Subcutaneous abdominal adipose tissue (tissue), 5 donors: ENCODE measurements around the gene PROSER3.

Experiments used
- H3K27ac ChIP-seq: one replicate; pipeline ENCODE4 v1.7.0; 2013; ENCODE audit warnings: low read depth, mild to moderate bottlenecking, inconsistent platforms, low read length, moderate library complexity
- H3K27me3 ChIP-seq, 5 donors: one replicate each; pipeline ENCODE4 v1.7.0; 2013; ENCODE audit warnings: low read length in 5 of 5, inconsistent platforms in 1 of 5; ENCODE audit not compliant: control insufficient read depth in 5 of 5, insufficient read depth in 4 of 5
- H3K36me3 ChIP-seq, 5 donors: one replicate each; pipeline ENCODE4 v1.7.0; 2013; ENCODE audit warnings: low read length in 5 of 5; ENCODE audit not compliant: control insufficient read depth in 5 of 5, insufficient read depth in 5 of 5
- H3K4me1 ChIP-seq, 5 donors: one replicate each; pipeline ENCODE4 v1.7.0; 2013; ENCODE audit warnings: low read length in 5 of 5, mild to moderate bottlenecking in 3 of 5, moderate library complexity in 1 of 5; ENCODE audit not compliant: control insufficient read depth in 5 of 5, insufficient read depth in 5 of 5
- H3K4me3 ChIP-seq, 5 donors: one replicate each; pipeline ENCODE4 v1.7.0; 2013; ENCODE audit warnings: low read length in 5 of 5, low read depth in 1 of 5
- H3K9ac ChIP-seq, 5 donors: one replicate each; pipeline ENCODE4 v1.7.0; 2013; ENCODE audit warnings: low read length in 5 of 5, mild to moderate bottlenecking in 4 of 5, moderate library complexity in 3 of 5
- H3K9me3 ChIP-seq, 5 donors: one replicate each; pipeline ENCODE4 v1.7.0; 2013; ENCODE audit warnings: low read length in 5 of 5; ENCODE audit not compliant: control insufficient read depth in 5 of 5
- donor health status: healthy.
- donor health status: healthy.
- donor health status: healthy.
- donor health status: healthy.
- donor health status: healthy.

Gene PROSER3

GRCh38 chr19:35775298-35776101 is 17.5 kb downstream of the PROSER3 start, which contains the start of gene ARHGAP33:
ARHGAP33 (plus strand) TSS chr19:35775564; CDS start chr19:35775659, 95 bp downstream.
- Histone ChIP-seq H3K36me3 (peaks cover 0 to 19% (median 6%) of the 10 kb centered on the region in 5 donors), H3K9me3 (no peaks in the 10 kb centered on the region), H3K27me3 (no peaks in the 10 kb centered on the region), H3K27ac (no peak within 1 kb of the TSS), H3K9ac (peak within 1 kb of the TSS in 3 of 5 donors; percentile 34 to 52 (median 39)), H3K4me3 (peak within 1 kb of the TSS; percentile 67 to 77 (median 72)), H3K4me1 (peaks cover 5 to 18% (median 10%) of the 10 kb centered on the region in 5 donors)

- peak overlapping the region in 1 of 5 donors; percentile 52 for H3K9ac ChIP-seq
- peaks cover 5 to 18% (median 10%) of the 10 kb centered on the region in 5 donors for H3K4me1 ChIP-seq
- H3K36me3 ChIP-seq = peaks cover 0 to 25% (median 9%) of the 10 kb centered on the region in 5 donors
- H3K27ac ChIP-seq = no peak overlapping the region
- H3K4me3 ChIP-seq = peak overlapping the region in 4 of 5 donors; percentile 25 to 77 (median 68)
- H3K9me3 ChIP-seq = no peaks in the 10 kb centered on the region
- H3K27me3 ChIP-seq = no peaks in the 10 kb centered on the region
Observed at GRCh38 chr19:35776102-35776788, 18.3 kb downstream of the PROSER3 start.

DNA sequence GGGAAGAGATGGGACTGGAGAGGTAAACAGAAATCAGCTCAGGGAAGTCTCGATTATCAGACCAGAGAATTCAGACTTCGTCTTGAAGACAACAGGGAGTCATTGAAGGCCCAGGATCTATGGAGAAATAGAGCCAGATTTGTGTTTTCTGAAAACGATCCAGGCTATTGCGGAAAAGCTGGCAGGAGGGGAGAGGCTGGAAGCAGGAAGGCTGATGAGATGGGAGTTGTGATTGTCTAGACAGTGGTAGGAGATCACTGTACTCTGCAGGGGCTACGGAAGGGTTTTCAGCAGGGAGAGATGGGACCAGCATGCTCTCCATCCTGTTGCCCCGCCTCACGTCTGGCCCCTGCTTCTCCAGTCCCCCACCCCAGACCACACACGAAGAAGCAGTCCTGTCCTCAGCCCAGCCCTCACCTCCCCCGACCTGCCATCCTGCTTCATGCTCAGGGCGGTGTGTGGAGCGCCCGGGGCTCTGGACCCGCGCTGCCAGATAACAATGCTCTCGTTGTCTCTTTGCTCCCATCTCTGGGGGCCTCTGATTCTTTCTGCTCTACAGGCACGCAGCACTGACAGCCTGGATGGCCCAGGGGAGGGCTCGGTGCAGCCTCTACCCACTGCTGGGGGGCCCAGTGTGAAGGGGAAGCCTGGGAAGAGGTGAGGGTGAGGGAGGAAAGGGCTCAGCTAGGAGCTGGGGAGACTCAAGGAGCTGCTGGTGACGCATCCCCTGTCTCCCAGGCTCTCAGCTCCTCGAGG is 19.3 kb downstream of the PROSER3 start:
- H3K4me1 ChIP-seq = peaks cover 5 to 18% (median 10%) of the 10 kb centered on the region in 5 donors
- no peak overlapping the region for H3K4me3 ChIP-seq
- no peaks in the 10 kb centered on the region for H3K27me3 ChIP-seq
- peaks cover 0 to 35% (median 14%) of the 10 kb centered on the region in 5 donors for H3K36me3 ChIP-seq
- no peak overlapping the region for H3K27ac ChIP-seq
- no peaks in the 10 kb centered on the region for H3K9me3 ChIP-seq
- no peak overlapping the region for H3K9ac ChIP-seq

DNA sequence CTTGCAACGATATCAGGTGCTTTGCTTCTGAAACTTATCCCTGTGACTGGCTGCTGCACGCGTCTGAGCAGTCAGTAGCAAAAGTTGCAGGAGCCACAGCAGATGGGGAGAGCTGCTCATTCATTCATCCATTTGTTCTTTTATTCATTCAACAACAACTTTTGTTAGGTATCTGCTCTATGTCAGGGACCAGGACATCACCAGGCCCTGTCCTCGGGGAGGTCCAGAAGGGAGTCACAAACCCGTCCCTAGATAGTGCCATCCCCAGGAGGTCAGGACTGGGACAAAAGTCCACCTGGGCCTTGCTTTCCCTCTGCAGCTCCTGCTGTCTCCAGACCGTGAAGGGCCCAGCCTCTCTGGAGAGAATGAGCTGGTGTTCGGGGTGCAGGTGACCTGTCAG is 20.0 kb downstream of the PROSER3 start:
- Histone ChIP-seq H3K9me3 (no peaks in the 10 kb centered on the region), H3K27ac (no peak overlapping the region), H3K4me1 (peaks cover 5 to 18% (median 10%) of the 10 kb centered on the region in 5 donors), H3K9ac (no peak overlapping the region), H3K4me3 (no peak overlapping the region), H3K36me3 (peaks cover 0 to 42% (median 21%) of the 10 kb centered on the region in 5 donors), H3K27me3 (no peaks in the 10 kb centered on the region)

DNA sequence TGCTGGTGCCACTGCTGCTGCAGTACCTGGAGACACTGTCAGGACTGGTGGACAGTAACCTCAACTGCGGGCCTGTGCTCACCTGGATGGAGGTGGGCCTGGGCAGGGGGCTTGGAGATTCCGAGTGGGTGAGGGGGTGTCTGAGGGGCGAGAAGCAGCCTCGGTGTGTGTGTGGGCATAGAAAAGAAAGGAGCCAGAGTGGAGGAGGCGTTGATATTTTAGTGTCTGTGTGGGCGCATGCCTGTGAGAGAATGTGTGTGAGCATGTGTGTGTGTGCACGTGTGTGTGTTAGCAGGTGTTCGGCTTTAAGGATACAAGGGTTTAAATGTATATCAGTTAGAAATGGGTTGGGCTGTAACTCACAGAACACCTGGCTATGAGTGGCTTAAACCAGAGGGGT is 21.1 kb downstream of the PROSER3 start:
- H3K4me1 ChIP-seq = peaks cover 5 to 18% (median 10%) of the 10 kb centered on the region in 5 donors
- no peaks in the 10 kb centered on the region for H3K9me3 ChIP-seq
- H3K27ac ChIP-seq = no peak overlapping the region
- no peak overlapping the region for H3K4me3 ChIP-seq
- H3K27me3 ChIP-seq = no peaks in the 10 kb centered on the region
- H3K36me3 ChIP-seq = peaks cover 0 to 44% (median 21%) of the 10 kb centered on the region in 5 donors
- no peak overlapping the region for H3K9ac ChIP-seq

DNA sequence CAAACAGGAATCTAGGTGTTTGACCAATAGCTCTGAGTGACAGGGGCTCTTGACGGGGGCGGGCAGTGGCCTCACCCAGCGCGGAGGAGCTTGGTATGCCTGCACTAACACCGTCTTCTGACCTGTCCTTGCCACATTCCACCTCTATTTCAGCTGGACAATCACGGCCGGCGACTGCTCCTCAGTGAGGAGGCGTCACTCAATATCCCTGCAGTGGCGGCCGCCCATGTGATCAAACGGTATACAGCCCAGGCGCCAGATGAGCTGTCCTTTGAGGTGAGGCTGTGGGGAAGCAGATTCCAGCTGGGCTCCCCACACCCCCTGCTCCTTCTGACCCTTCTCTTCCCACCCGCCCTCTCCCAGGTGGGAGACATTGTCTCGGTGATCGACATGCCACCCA is 22.1 kb downstream of the PROSER3 start:
- no peaks in the 10 kb centered on the region for H3K27me3 ChIP-seq
- no peak overlapping the region for H3K27ac ChIP-seq

DNA sequence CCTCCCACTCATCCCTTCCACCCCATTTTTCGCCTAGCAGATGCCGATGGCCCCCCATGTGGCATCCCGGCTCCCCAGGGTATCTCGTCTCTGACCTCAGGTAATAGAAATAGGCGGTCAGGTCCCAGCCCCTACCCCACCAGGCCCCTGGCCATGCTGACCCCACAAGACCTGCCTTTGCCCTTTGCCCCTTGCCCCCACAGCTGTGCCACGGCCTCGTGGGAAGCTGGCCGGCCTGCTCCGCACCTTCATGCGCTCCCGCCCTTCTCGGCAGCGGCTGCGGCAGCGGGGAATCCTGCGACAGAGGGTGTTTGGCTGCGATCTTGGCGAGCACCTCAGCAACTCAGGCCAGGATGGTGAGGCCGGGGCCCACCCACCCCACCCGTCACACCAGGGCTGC is 22.7 kb downstream of the PROSER3 start:
- Histone ChIP-seq H3K36me3 (peaks cover 0 to 54% (median 23%) of the 10 kb centered on the region in 5 donors), H3K9me3 (no peaks in the 10 kb centered on the region), H3K4me3 (no peak overlapping the region), H3K4me1 (peaks cover 0 to 8% (median 1%) of the 10 kb centered on the region in 5 donors), H3K9ac (no peak overlapping the region), H3K27me3 (no peaks in the 10 kb centered on the region), H3K27ac (no peak overlapping the region)

More for the DNA sequence above, 22.1 kb downstream of the PROSER3 start:
- Histone ChIP-seq H3K36me3 (peaks cover 0 to 48% (median 21%) of the 10 kb centered on the region in 5 donors), H3K9me3 (no peaks in the 10 kb centered on the region), H3K4me1 (peaks cover 0 to 11% (median 3%) of the 10 kb centered on the region in 5 donors), H3K9ac (no peak overlapping the region), H3K4me3 (no peak overlapping the region)

DNA sequence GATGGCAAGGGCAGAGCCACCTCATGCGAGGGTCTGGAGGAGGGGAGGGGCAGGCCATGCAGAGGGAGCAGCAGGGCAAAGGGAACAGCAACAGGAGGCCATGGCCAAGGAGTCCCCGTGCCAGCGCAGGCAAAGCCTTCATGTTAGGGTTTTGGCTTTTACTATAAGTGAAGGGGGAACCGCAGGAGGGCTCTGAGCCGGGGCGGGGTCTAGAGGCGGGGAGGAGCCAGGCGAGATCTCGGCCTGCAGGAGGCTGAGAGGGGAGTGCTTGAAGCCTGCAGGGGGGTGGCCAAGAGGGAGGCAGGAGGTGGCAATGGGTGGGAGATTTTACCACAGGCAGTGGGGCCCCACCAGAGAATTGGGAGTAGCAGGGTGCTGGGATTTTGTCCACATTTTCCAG is 23.7 kb downstream of the PROSER3 start:
- H3K9ac ChIP-seq = no peak overlapping the region
- H3K4me1 ChIP-seq = no peaks in the 10 kb centered on the region
- H3K9me3 ChIP-seq = no peaks in the 10 kb centered on the region
- no peak overlapping the region for H3K27ac ChIP-seq
- peaks cover 0 to 58% (median 25%) of the 10 kb centered on the region in 5 donors for H3K36me3 ChIP-seq
- no peaks in the 10 kb centered on the region for H3K27me3 ChIP-seq
- H3K4me3 ChIP-seq = no peak overlapping the region

- Histone ChIP-seq H3K4me1 (no peaks in the 10 kb centered on the region), H3K9me3 (no peaks in the 10 kb centered on the region), H3K4me3 (no peak overlapping the region), H3K27me3 (no peaks in the 10 kb centered on the region), H3K36me3 (peaks cover 0 to 58% (median 25%) of the 10 kb centered on the region in 5 donors), H3K27ac (no peak overlapping the region), H3K9ac (no peak overlapping the region)
Observed at GRCh38 chr19:35782589-35782988, 24.6 kb downstream of the PROSER3 start.
